ENCODE results near the gene ZNF562. TPM values are rescaled to one million over a fixed set of nuclear protein-coding genes. Genes with fewer than 3 reads are reported as not detected.

Gene ZNF562
- total RNA-seq, 2 donors from 2014 or later, result 30.0 to 34.9 TPM

DNA sequence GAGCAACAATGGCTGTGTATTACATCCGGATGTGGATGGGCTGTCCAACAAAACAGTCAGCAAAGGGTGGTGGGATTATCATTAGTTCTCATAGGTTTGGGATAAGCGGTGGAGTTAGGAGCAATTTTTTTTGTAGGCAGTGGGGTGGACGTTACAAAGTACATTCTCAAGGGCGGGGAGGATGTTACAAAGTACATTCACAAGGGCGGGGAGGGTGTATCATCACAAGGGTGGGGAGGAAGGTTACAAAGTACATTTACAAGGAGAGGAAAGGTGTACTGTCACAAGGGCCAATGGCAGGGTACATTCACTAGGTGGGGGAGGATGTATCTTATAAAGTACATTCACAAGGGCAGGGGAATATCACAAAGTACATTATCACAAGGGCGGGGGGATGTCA is 33.1 kb downstream of the ZNF562 start:
- WGBS, result 96% methylated on average over 6 of the region's 6 CpGs

DNA sequence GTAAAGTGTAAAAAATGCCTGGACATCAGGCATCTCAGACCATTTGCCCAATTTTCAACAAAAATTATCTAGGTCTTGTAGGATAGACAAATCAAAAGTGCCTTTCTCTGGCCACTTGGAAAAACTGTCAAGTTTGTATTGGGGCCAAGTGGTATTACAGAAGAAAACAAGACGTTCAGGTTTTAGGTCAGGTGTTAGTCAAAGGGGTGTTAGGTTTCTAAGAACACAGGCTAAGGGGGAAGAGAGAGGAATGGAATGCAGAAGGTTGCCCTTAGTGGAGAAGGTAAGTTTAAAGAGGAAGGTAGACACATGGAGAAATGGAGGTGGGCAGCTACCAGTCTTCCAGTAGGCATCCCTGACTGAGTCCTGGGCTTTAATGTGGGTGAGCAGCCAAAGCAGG is 33.9 kb downstream of the ZNF562 start:
- no peaks in the 10 kb centered on the region for H3K9me3 ChIP-seq
- no peaks in the 10 kb centered on the region for H3K36me3 ChIP-seq
- TF ChIP-seq POLR2AphosphoS5 (IDR thresholded peaks at IDR 0.05) (no peak), POLR2A (IDR thresholded peaks at IDR 0.05) (no peak)
- TF ChIP-seq, protein P1, sequence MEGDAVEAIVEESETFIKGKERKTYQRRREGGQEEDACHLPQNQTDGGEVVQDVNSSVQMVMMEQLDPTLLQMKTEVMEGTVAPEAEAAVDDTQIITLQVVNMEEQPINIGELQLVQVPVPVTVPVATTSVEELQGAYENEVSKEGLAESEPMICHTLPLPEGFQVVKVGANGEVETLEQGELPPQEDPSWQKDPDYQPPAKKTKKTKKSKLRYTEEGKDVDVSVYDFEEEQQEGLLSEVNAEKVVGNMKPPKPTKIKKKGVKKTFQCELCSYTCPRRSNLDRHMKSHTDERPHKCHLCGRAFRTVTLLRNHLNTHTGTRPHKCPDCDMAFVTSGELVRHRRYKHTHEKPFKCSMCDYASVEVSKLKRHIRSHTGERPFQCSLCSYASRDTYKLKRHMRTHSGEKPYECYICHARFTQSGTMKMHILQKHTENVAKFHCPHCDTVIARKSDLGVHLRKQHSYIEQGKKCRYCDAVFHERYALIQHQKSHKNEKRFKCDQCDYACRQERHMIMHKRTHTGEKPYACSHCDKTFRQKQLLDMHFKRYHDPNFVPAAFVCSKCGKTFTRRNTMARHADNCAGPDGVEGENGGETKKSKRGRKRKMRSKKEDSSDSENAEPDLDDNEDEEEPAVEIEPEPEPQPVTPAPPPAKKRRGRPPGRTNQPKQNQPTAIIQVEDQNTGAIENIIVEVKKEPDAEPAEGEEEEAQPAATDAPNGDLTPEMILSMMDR (IDR thresholded peaks at IDR 0.05), result no peak
- WGBS, result 37% methylated on average over 1 of the region's 1 CpG
- no peak for DNase-seq (ENCODE audit: low spot score)
- no peaks in the 10 kb centered on the region for H3K27me3 ChIP-seq (replicated peaks; ENCODE audit: insufficient read depth)
- H3K4me3 ChIP-seq, result no peak overlapping the region
- intact Hi-C loops (cut with DNase I), result no loop called here
- no peaks in the 10 kb centered on the region for H3K4me1 ChIP-seq (replicated peaks)
- no peak overlapping the region for H3K27ac ChIP-seq

More for the DNA sequence above, 33.1 kb downstream of the ZNF562 start:
- H3K9me3 ChIP-seq, result no peaks in the 10 kb centered on the region
- no peak overlapping the region for H3K4me3 ChIP-seq
- intact Hi-C loops (cut with DNase I), result no loop called here
- H3K27ac ChIP-seq, result no peak overlapping the region
- no peaks in the 10 kb centered on the region for H3K4me1 ChIP-seq (replicated peaks)
- TF ChIP-seq, protein P1 (IDR thresholded peaks at IDR 0.05), result no peak
- TF ChIP-seq POLR2AphosphoS5 (IDR thresholded peaks at IDR 0.05) (no peak), POLR2A (IDR thresholded peaks at IDR 0.05) (no peak)
- no peaks in the 10 kb centered on the region for H3K27me3 ChIP-seq (replicated peaks; ENCODE audit: insufficient read depth)
- H3K36me3 ChIP-seq, result no peaks in the 10 kb centered on the region
- DNase-seq (ENCODE audit: low spot score), result no peak

DNA sequence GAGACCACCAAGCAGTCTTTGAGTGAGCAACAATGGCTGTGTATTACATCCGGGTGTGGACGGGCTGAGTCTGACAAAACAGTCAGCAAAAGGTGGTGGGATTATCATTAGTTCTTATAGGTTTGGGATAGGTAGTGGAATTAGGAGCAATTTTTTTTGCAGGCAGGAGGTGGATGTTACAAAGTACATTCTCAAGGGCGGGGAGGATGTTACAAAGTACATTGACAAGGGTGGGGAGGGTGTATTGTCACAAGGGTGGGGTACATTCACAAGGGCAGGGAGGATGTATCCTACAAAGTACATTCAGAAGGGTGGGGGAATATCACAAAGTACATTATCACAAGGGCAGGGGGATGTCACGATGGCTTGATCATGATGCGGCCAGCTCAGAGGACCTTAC is 38.9 kb downstream of the ZNF562 start:
- Histone ChIP-seq H3K9me3 (no peaks in the 10 kb centered on the region), H3K36me3 (no peaks in the 10 kb centered on the region), H3K27ac (no peak overlapping the region), H3K27me3 (replicated peaks; ENCODE audit: insufficient read depth) (no peaks in the 10 kb centered on the region), H3K4me3 (no peak overlapping the region), H3K4me1 (replicated peaks) (no peaks in the 10 kb centered on the region)
- TF ChIP-seq, protein P1 (IDR thresholded peaks at IDR 0.05), result no peak
- no peak for TF ChIP-seq POLR2A (IDR thresholded peaks at IDR 0.05)
- TF ChIP-seq POLR2AphosphoS5 (IDR thresholded peaks at IDR 0.05), result no peak
- WGBS, result 96% methylated on average over 5 of the region's 5 CpGs
- no peak for DNase-seq (ENCODE audit: low spot score)
- intact Hi-C loops (cut with DNase I), result no loop called here

DNA sequence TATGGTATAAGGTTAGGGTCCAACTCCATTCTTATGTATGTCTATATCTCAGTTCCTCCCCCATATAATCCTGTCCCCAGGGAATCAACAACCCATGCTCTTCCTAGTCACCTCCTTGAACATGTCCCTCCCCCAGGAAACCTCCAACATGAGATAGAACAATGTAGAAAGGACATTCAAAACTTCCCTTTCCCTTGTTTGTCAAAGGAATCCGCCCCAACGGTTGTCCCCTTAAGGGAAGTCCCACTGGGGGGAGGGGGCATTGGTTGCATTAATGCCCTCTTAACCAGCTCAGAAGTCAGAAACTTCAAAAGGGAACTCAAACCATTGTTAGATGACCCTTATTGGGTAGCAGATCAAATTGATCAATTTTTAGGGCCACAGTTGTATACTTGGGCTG is 47.0 kb downstream of the ZNF562 start:
- no peak for TF ChIP-seq POLR2A (IDR thresholded peaks at IDR 0.05)
- no peaks in the 10 kb centered on the region for H3K4me1 ChIP-seq (replicated peaks)
- H3K36me3 ChIP-seq, result no peaks in the 10 kb centered on the region
- 82% methylated on average over 2 of the region's 2 CpGs for WGBS
- H3K27ac ChIP-seq, result no peak overlapping the region
- no peaks in the 10 kb centered on the region for H3K27me3 ChIP-seq (replicated peaks; ENCODE audit: insufficient read depth)
- intact Hi-C loops (cut with DNase I), result no loop called here
- no peak for DNase-seq (ENCODE audit: low spot score)
- no peak overlapping the region for H3K4me3 ChIP-seq
- no peaks in the 10 kb centered on the region for H3K9me3 ChIP-seq

DNA sequence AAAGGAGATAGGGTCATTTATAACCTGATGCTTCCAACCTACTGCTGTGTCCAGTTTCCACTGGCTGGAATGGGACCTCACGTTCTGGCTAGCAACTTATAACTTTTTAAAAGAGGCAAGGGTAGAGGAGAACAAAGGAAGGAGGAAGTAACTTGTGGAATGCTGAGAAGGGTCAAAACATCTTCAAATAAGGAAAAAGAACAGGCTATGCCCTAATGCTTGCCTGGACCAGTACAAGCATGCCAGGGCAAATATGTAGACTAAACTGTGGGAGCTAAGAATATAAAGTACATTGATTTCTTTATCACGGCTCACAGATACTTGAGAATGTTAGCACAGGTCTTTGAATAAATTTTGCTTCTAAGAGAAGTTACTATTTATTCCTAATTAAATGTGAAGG is 52.4 kb downstream of the ZNF562 start:
- DNase-seq (ENCODE audit: low spot score), result peak; percentile 60
- Histone ChIP-seq H3K9me3 (no peaks in the 10 kb centered on the region), H3K36me3 (peaks cover 11 to 12% of the 10 kb centered on the region in 2 donors), H3K4me1 (replicated peaks) (no peaks in the 10 kb centered on the region), H3K27me3 (replicated peaks; ENCODE audit: insufficient read depth) (no peaks in the 10 kb centered on the region), H3K27ac (peak overlapping the region; percentile 90 to 95), H3K4me3 (peak overlapping the region in 1 of 2 donors; percentile 71)
- TF ChIP-seq POLR2A (IDR thresholded peaks at IDR 0.05) (no peak), POLR2AphosphoS5 (IDR thresholded peaks at IDR 0.05) (peak; percentile 92)
- intact Hi-C loops (cut with DNase I), result loop anchor here (2.0 kb wide), 1 partner anchor 164 kb away; no protein-coding TSS in a partner anchor
- 32% methylated on average over 2 of the region's 2 CpGs for WGBS

All from prostate gland (tissue), 2 donors.